HG03025 (cell line): ENCODE measurements around the gene PPFIA2.

Experiments
- ATAC-seq: cut with Tn5 transposase; IDR thresholded peaks from one replicate; pipeline ENCODE4 v1.9.1; 2021; ENCODE audit warnings: mild to moderate bottlenecking, moderate library complexity; ENCODE audit not compliant: unreplicated experiment, low FRiP score

PPFIA2 gene

DNA sequence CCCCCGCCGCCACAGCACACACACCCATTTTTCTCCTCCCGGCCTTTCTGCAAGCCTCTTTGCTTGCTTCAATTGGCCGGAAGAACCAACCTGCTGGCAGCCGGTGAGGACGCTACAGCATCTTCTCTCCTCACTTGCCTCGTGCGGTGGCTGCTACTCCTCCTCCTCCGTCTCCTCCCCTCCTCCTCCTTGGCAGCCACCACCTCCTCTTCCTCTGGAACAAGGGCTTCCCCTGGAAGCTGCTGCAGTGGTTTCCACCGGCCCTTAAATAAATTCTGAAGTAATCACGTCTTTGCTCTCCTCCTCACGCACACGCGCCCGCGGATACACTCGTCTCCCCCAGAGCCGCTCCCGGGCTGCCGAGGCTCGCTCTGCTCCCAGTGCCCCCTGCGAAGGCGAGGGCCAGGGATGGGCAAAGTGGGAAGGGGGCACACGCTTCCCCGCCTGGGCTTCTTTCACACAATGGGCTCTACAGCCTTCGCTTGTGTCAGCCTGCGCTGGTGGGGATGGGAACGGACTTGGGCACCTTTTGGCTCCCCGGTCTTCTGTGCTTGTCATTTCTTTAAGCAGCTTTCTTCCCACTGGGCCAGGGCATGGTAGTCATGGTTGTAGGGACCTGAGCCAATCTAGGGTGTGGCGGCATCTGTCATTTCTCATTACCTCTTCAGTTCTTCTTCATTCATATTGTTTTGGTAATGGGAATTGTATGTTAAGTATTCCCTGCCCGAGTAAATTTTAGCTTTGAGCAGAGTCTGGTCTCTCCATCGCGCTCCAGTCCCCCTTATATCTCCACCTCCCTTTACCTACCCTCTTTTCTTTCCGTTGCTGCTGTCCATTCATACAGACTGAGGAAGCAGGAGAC is at the start of gene PPFIA2:
TSS of gene PPFIA2 (minus strand) at position 161 of the 862 bp plus-strand sequence.
- ATAC-seq: no peak

DNA sequence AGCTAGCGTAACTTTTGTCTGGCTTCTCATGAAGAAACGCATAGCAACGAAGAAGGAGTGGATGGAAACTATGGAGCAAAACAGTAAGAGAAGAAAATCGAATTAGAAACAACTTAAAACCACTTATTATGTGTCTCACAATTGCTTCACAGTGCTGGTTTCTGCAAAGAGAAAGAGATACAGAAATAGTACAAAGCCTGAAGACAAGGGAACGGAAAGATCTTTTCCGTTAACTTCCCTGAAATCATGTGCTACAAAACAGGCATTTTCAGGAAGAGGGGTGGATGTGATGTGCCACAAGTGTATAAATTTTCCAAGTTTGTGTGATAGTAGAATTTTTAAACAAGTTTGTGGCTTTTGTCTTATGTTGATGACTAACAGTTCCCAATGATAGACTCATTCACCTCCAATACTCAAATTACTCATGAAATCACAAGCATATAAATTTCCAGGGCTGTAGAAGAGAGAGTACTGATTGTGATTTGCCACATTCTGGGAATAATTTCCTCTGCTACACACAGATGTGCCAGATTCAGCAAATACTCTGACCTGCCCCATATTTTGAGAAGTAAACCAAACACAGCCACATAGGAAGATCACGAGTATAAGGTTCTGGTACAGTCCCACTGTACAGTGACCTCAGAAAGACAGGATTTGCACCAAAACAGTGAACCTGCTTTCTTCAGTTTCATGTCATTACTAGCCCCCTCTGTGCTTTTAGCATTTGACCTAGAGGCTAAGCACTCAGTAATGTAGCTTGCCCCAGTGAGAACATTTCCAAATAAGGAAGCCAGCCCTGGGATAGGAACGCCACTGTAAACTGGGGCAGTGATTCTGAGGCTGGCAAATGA is 41.4 kb upstream of the PPFIA2 start:
- ATAC-seq: no peak

DNA sequence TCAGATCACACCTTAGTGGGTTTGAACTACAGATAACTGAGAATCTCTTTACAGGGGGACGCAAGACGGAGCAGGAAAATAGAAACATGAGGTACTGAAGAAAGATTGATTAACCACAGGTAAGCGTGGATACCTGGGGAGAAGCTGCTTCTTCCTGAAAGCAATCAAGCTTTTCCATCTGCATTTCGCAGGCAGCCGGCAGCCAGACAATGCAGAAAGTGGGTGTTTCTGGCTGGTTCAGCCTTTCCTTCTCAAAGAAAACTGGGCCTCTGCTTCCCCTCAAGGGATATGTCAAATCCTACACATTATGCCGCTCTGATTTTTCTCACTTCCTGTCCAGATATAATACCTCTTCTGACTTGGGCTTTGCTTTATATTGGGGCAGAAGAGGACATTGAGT is 39.1 kb upstream of the PPFIA2 start:
- no peak for ATAC-seq

DNA sequence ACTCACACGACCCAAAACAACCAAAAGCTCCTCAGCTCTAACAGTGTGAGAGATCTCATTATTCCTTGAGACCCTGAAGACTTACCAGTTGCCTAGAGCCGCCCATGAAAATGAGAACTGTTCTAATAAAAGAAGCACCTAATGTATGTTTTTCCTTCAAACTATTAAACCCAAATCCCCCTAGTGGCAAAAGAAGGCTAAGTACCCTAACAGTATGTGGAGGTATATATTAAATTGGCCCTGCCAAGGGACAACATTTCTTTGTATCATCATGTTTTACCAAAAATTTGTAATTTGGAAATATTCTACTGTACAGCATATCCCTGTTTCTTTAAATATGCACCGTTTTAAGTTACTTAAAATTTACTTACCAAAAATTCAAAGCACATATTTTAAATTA is 38.0 kb upstream of the PPFIA2 start:
- no peak for ATAC-seq

DNA sequence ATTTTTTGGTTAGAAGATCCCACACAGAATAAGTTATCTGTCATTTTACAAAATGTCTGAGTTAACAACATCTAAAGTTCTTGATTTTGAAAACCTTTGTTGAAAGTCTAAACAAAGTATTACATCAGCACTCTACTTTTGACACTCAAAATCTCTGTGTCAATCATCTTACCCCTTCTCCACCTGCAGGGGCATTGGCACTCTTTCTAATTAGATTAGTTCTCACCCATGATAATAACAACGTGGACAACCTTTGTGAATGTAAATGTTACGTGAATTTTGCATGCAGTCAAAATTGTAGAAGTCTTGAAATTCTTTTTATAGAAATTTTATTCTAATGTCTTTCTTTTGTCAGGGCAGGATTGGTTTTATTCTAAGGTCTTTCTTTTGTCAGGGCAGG is 33.5 kb upstream of the PPFIA2 start:
- no peak for ATAC-seq

DNA sequence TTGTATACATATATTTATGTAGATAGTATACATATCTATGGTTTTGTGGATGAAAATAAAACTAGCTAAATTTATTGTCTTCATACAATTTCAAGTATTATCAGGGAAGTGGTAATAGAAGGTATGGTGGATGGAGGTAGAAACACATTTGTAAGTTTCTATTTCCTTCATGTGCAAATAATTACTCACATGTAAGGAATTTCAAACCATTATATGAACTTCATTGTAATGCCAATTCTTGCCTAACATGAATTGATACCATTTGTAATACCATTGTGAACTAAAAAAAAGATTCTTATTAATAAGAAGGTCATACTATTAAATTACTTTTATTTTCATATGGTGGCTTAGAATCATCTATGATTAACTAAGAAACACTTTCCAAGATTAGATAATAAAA is 20.1 kb upstream of the PPFIA2 start:
- no peak for ATAC-seq

DNA sequence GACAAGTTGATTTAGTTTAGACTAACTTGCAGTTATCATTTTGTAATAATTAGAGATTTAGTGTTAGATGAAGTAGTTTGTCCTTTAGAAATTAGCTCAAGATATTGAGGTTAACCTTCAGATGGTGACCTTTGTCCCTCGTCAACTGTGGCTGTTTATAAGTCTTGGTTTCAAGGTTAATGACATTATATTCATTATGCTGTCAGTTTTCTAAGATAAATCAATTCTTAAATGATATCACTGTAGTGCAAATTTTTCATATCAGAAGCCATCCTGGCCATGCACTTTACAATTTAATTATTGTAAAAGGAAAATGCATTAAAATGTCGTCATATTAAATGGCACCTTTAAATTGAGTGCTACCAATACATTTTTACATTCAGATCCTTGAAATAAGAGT is 19.6 kb upstream of the PPFIA2 start:
- no peak for ATAC-seq

DNA sequence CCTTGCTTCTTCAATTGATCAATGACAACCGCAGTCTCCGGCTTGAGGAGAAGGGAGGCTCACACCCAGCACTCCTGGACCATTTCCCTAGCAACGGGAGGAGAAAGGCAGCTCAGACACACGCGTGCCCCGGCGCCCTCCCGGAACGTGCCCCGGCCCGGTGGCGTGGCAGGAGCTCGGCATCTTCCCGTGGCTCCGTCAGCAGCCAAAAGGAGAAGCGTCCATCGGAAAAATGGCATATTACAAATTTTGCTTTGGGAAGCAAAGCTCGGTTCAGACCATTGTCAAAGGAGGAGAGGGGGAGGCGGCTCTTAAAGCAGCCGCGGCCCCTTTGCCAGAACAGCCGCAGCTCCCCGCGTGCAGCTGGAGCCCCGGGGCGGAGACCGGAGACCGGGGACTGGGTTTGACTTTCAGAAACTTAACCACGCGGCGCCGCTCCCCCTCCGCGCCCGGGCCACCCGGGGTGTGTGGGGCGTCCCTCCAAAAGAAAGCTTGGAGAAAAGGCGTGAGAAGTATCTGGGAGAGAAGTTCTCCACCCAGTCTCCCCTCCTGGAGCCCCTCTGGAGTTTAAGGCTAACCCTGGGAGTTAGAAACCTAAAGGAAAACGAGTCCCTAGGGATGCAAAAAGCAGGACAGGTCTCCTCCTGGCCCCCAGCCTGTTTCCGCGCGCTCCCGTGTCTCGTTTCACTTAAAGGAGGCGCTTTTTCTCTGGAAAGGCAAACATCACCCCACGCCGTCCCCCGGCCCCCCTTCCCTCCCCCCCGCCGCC is 545 bp downstream of the PPFIA2 start:
- ATAC-seq: no peak

DNA sequence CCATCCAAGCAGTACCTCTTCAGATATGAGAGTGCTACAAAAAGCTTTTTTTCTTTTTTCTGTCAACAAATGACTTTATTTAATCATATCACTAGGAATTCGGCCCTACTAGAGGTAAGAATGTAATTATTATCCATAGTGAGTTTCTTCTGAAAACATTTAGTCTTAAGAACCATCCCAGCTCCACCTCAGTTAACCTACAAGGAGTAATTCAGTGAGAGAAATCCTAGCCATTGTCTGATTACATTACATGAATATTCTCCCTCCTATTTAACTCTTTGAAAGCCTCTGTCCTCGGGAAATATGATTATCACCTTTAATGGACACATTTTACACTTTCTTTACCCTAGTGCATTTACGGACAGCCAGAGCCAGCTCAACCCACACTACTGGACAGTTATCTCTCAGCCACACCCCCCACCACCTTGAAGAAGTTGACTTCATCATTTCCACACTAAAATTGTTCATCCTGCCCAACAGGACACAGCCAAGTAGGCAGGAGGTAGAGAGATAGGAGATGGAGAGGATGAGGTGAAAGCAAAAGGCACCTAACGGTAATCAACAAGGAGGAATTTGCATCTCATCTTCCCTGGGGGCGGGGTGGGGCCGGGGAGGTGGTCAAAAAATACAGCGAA is 1.3 kb downstream of the PPFIA2 start:
- ATAC-seq: no peak

DNA sequence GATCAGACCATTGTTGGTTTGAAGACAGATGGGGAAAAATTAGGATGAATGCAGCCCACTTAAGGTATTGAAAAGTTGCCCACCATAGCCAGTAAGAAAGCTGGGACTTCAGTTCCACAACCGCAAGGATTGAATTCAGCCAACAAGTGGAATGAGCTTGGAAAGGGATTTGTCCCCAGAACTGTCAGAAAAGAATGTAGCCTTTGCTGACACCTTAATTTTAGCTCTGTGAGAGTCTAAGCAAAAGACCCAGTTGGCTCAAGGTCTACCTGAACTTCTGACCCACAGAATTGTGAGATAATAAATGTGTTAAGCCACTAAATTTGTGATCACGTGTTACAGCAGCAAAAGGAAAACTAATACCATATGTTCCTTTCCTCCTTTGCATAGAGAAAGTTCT is 29.4 kb downstream of the PPFIA2 start:
- no peak for ATAC-seq

DNA sequence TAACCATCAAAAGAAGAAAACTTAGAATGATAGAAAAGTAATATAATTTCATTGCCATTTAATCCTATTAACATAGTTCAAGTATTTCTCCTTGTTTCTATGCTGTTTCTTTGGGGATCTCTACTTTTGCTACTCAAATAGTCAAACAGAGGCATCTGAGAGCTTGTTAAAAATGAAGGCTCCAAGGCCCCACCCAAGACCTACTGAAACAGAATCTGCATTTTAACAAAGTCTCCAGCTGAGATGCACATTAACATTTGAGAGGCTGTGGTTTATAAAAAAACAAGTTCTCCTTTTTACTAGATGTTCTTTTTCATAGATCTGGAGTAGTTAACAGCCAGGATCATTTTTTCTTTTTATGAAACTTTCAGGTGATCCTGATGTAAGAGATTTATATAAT is 31.8 kb downstream of the PPFIA2 start:
- ATAC-seq: no peak

DNA sequence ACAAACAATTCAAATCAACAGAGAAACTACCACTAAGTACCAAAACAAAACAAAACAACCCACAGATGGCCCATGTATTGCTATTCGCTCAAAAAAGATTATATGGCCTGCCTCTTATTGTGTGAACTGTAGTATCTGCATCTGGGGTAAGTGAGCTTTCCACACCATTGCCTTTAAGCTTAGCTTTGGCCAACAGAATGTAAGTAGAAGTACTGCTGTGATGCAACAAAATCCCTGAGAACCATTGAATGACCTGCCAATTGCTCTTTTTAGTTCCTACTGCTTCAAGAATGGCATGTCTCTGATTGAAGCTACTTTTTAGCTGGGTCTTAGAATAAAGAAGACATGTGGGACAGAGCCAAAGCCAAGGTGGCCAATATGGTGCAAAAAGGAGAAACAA is 32.5 kb downstream of the PPFIA2 start:
- no peak for ATAC-seq

DNA sequence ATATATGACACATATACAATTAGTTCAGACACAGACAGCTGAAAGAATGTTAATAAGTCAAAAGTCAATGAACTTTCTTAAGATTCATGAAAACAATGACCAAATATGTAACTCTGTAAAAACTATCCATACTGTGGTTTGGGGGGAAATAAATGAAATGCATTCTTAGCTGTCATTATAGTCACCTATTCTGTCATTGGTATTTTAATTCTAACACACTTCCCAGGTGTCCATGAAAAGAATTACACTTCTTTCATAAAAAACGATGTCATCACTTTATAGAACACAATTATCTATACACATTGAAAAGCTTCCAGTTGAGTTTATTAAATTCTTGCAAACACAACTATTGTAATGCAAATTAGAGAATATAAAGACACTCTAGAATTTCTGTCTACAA is 35.8 kb downstream of the PPFIA2 start:
- no peak for ATAC-seq

DNA sequence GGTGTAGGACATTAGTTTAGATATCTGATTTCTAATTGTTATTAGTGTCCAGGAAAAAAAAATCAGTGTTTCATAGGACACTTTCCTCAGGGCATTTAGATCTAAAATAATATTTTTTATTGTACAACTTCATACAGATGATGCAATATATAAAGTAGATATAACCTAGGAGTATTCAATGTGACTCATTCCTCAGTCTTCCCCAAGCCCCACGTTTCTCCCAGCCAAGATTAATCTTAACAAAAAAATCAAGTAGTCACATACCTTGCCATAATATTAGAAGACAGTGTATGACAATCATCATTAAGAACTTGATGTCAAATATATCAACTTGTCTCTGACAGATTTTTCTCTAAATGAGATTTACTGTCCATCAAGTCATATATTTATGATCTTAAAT is 37.1 kb downstream of the PPFIA2 start:
- no peak for ATAC-seq

DNA sequence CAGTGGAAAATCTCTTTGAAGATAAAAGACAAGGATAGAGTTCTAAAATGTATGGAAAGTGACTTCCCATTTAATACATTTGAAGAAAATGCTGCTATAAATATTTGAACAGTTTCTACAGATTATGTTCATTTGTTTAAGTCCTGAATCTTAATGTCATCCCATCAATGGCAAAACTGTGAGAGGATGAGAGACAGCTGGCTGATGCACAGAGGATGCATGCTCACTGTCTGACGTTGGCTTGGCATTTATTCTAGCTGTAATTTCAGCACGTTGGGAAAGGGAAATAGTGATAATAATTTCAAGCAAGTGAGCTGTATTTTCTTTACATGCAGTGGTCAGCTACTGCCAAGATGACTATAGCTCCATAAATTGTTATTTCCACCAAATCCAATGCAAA is 40.5 kb downstream of the PPFIA2 start:
- no peak for ATAC-seq

DNA sequence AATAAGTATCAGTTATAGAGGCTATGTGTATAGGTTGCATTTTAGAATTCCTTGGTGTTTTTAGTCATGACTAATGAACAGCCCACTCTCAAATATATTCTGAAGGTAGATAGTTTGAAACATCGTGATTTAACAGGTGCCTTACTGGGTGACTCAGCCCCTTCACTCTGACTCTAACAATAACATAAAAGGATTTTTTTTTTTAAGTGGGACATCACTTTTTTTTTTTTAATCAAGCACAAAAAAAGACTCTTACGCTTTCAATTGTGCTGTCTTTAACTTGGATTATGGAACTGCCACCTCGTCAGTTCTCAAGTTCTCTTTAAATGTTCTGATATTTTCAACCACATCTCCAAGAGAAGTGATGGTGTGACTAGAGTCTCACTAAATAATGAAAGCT is 46.6 kb downstream of the PPFIA2 start:
- no peak for ATAC-seq

DNA sequence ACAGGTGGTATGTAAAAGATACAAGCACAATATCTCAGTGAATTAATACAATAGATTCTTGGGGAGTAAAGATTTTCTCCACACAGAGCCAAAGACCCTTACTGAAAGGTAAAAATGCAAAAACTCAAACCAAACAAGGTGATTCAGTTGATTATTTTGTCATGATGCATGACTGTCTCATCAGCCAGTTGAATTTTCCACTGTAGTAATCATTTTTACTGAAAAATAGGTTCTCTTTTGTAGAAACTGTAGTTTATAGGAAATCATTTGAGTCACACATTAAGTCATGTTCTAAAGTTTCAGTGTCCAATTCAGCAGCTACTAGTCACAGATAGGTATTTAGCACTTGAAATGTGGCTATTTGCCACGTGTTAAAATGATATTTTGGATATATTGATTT is 53.6 kb downstream of the PPFIA2 start:
- ATAC-seq: no peak

DNA sequence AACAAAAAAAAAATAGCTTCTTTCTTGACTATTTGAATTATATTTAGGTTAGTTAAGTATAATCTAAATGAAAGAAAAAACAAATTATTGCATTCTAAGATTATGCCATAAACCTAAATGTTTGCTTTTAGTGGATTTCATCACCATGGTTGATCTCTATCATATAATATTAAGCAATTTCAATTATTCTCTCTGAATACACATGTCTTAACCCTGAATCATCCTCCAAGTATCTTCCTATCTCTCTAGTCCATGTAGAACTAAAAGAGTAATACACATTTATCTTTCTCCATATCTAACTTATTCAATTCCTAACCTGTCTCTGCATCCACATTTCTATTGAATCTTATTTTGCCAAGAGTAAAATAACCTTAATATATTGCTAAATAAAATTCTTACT is 59.6 kb downstream of the PPFIA2 start:
- ATAC-seq: no peak

DNA sequence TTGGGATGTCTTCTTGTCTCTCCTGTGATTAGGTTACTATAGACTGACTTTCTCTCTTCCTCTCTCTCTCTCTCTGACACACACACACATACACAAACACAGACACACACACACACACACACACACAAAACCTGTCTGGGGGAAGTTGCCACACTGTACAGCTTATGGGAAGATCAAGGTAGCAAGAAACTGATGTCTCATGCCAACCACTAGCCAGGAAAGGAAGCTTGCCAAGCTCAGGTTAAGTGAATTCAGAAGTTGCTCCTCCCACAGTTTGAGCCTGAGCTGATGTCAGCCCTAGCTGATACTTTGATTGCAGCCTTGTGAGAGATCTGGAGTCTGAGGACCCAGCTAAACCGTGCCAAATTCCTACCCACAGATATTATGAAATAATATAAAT is 67.1 kb downstream of the PPFIA2 start:
- ATAC-seq: no peak

DNA sequence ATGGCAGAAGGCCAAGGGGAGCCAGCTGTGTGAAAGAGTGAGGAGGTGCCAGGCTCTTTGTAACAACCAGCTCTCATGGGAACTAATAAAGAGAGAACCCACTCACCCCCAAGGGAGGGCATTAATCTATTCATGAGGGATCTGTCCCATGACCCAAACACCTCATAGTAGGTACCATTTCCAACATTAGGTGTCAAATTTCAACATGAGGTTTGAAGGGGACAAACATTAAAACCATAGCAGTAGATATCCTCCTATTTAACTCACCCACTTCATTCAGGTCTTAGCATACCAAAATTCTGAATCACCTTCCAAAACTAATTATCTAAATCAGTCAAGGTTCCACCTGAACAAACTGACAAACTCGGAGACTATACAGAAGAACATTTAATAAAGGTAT is 75.3 kb downstream of the PPFIA2 start:
- ATAC-seq: no peak

DNA sequence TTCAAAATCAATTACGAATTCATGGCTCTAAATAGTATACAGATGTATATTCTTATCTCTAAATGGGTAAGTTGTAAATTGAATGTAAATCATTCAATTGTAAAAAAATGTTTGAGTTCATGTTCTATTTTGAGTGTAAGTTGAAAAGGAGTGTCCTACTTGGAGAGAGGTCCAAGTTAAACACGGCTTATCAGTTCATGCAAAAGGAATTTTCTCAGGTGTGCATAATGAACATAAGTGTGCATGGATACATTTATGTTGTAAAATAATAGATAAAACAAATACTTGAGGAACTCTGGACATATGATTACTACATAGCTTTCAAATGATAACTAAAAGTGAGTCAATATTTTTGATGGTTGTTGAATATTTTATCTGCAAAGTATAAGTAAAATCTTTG is 79.5 kb downstream of the PPFIA2 start:
- ATAC-seq: no peak
